SU-DHL-6 (cell line): ENCODE measurements around the gene LMOD1.

Experiments used
- H2AFZ ChIP-seq: fragments of 200-600 bp; sonication (generic); 2 replicates; pipeline ENCODE4 v1.6.1; 2014; ENCODE audit warnings: low read depth, mild to moderate bottlenecking, moderate library complexity, mixed read lengths, antibody characterized with exemption, low read length; ENCODE audit not compliant: severe bottlenecking
- H3F3A ChIP-seq: fragments of 200-600 bp; shearing (Covaris generic); 2 replicates; pipeline ENCODE4 v1.6.0; 2016; ENCODE audit warnings: antibody characterized with exemption, mild to moderate bottlenecking; ENCODE audit not compliant: insufficient read depth
- H3K27ac ChIP-seq: fragments of 200-600 bp; sonication (generic); 2 replicates; pipeline ENCODE4 v1.5.1; 2016; ENCODE audit warnings: low read depth, mild to moderate bottlenecking, low read length, moderate library complexity, mixed read lengths
- H3K27me3 ChIP-seq: fragments of 200-600 bp; sonication (generic), shearing (Covaris generic); 2 replicates; pipeline ENCODE4 v1.6.0; 2014; ENCODE audit warnings: mild to moderate bottlenecking, low read length
- H3K36me3 ChIP-seq: fragments of 200-600 bp; sonication (generic); 2 replicates; pipeline ENCODE4 v1.6.1; 2014; ENCODE audit warnings: mild to moderate bottlenecking, low read length, mixed read lengths
- H3K4me2 ChIP-seq: fragments of 300-600, 200-600 bp; shearing (Covaris generic), sonication (generic); 2 replicates; pipeline ENCODE4 v1.6.0; 2014; ENCODE audit warnings: low read length, low read depth, mild to moderate bottlenecking; ENCODE audit not compliant: poor library complexity, severe bottlenecking
- H3K4me3 ChIP-seq: fragments of 200-600 bp; sonication (generic); 2 replicates; pipeline ENCODE4 v1.5.1; 2014; ENCODE audit warnings: antibody characterized with exemption, low read length, mild to moderate bottlenecking, mixed read lengths; ENCODE audit not compliant: insufficient read depth, poor library complexity, severe bottlenecking
- H3K79me2 ChIP-seq: fragments of 200-600 bp; sonication (generic); 2 replicates; pipeline ENCODE4 v1.6.1; 2014; ENCODE audit warnings: mild to moderate bottlenecking, low read length, moderate library complexity; ENCODE audit not compliant: insufficient read depth
- H3K9ac ChIP-seq: fragments of 200-600 bp; sonication (generic); 2 replicates; pipeline ENCODE4 v1.7.0; 2014; ENCODE audit warnings: mild to moderate bottlenecking, low read length
- H3K9me2 ChIP-seq: fragments of 200-600 bp; sonication (generic); replicated peaks from 2 replicates; pipeline ENCODE4 v1.6.1; 2014; ENCODE audit warnings: low read length; ENCODE audit not compliant: insufficient read depth
- H3K9me3 ChIP-seq: fragments of 200-600 bp; sonication (generic); 2 replicates; pipeline ENCODE4 v1.6.1; 2014; ENCODE audit warnings: low read length, mixed read lengths; ENCODE audit not compliant: insufficient read depth
- H4K20me1 ChIP-seq: fragments of 200-600 bp; sonication (generic); 2 replicates; pipeline ENCODE4 v1.6.1; 2014; ENCODE audit warnings: low read depth, mild to moderate bottlenecking, antibody characterized with exemption, low read length, moderate library complexity, mixed read lengths
- CTCF ChIP-seq: fragments of 200-600 bp; sonication (generic); IDR thresholded peaks from one replicate; pipeline ENCODE4 v1.5.1; 2017; ENCODE audit warnings: antibody characterized with exemption, mild to moderate bottlenecking, low read length, moderate library complexity; ENCODE audit not compliant: insufficient read depth, poor library complexity, severe bottlenecking
- EZH2phosphoT487 ChIP-seq: fragments of 200-600 bp; sonication (generic), shearing (Covaris generic); conservative IDR thresholded peaks from 2 replicates; pipeline ENCODE4 v1.6.1; 2018; ENCODE audit warnings: mild to moderate bottlenecking, antibody characterized with exemption, low read length, moderate library complexity, mixed read lengths

LMOD1 gene

GRCh38 chr1:201851949-201852348 lies 94.4 kb downstream of the LMOD1 start:
- no peak overlapping the region for H3K4me2 ChIP-seq
- no peaks in the 10 kb centered on the region for H3K27me3 ChIP-seq
- no peak overlapping the region for H3K27ac ChIP-seq
- H3K4me3 ChIP-seq: no peak overlapping the region
- no peaks in the 10 kb centered on the region for H3K9me3 ChIP-seq
- no peaks in the 10 kb centered on the region for H3K9me2 ChIP-seq
- H4K20me1 ChIP-seq: peaks cover 10% of the 10 kb centered on the region
- H3F3A ChIP-seq: 0 out of 2 replicates have a peak, but pooled peaks cover 3% of the 10 kb centered on the region
- peaks cover 18% of the 10 kb centered on the region for H3K79me2 ChIP-seq
- peaks cover 80% of the 10 kb centered on the region for H3K36me3 ChIP-seq
- no peak overlapping the region for H2AFZ ChIP-seq
- TF ChIP-seq EZH2phosphoT487 (no peak), CTCF (no peak)
- no peak overlapping the region for H3K9ac ChIP-seq

GRCh38 chr1:201850053-201850397 lies 96.3 kb downstream of the LMOD1 start:
- no peak for TF ChIP-seq CTCF
- TF ChIP-seq EZH2phosphoT487: no peak
- Histone ChIP-seq H3K4me3 (no peak overlapping the region), H4K20me1 (peaks cover 17% of the 10 kb centered on the region), H3K4me2 (no peak overlapping the region), H3K27me3 (no peaks in the 10 kb centered on the region), H3K9me2 (no peaks in the 10 kb centered on the region), H3F3A (no peaks in the 10 kb centered on the region), H3K27ac (no peak overlapping the region), H3K9me3 (no peaks in the 10 kb centered on the region), H3K36me3 (peaks cover 62% of the 10 kb centered on the region), H3K79me2 (peaks cover 38% of the 10 kb centered on the region), H2AFZ (no peak overlapping the region), H3K9ac (no peak overlapping the region)

GRCh38 chr1:201849372-201850052 lies 96.8 kb downstream of the LMOD1 start:
- no peak overlapping the region for H3K4me2 ChIP-seq
- H3K27me3 ChIP-seq: no peaks in the 10 kb centered on the region
- no peak overlapping the region for H3K27ac ChIP-seq
- no peaks in the 10 kb centered on the region for H3K9me2 ChIP-seq
- H3K79me2 ChIP-seq: peaks cover 43% of the 10 kb centered on the region
- no peaks in the 10 kb centered on the region for H3F3A ChIP-seq
- peaks cover 19% of the 10 kb centered on the region for H4K20me1 ChIP-seq
- no peak overlapping the region for H3K4me3 ChIP-seq
- peaks cover 59% of the 10 kb centered on the region for H3K36me3 ChIP-seq
- H2AFZ ChIP-seq: no peak overlapping the region
- no peak overlapping the region for H3K9ac ChIP-seq
- no peaks in the 10 kb centered on the region for H3K9me3 ChIP-seq
- TF ChIP-seq EZH2phosphoT487 (no peak), CTCF (no peak)
